Endothelial cell (in vitro differentiated cells): ENCODE results near the gene ZNF619. TPM values are rescaled to one million over a fixed set of nuclear protein-coding genes. Genes with fewer than 3 reads are reported as not detected.

Experiments used
- DNase-seq: peaks from one replicate; pipeline ENCODE4 v3.0.0; 2021; ENCODE audit warnings: low spot score
- H3K27ac Mint-ChIP-seq: one replicate; pipeline ENCODE4 v1.8.0; 2021; ENCODE audit warnings: mixed read lengths, inconsistent platforms; ENCODE audit not compliant: unreplicated experiment
- H3K27me3 Mint-ChIP-seq: one replicate; pipeline ENCODE4 v1.8.0; 2021; ENCODE audit warnings: mild to moderate bottlenecking, moderate library complexity, mixed read lengths, inconsistent platforms; ENCODE audit not compliant: unreplicated experiment
- H3K36me3 Mint-ChIP-seq: one replicate; pipeline ENCODE4 v1.8.0; 2021; ENCODE audit warnings: mild to moderate bottlenecking, low read depth, mixed read lengths, inconsistent platforms; ENCODE audit not compliant: unreplicated experiment
- H3K4me1 Mint-ChIP-seq: one replicate; pipeline ENCODE4 v1.8.0; 2021; ENCODE audit warnings: mild to moderate bottlenecking, mixed read lengths, inconsistent platforms; ENCODE audit not compliant: unreplicated experiment
- H3K4me3 Mint-ChIP-seq: one replicate; pipeline ENCODE4 v1.8.0; 2021; ENCODE audit warnings: mild to moderate bottlenecking, mixed read lengths, inconsistent platforms; ENCODE audit not compliant: unreplicated experiment
- H3K9me3 Mint-ChIP-seq: one replicate; pipeline ENCODE4 v1.8.0; 2021; ENCODE audit warnings: mixed read lengths, inconsistent platforms; ENCODE audit not compliant: unreplicated experiment
- CTCF ChIP-seq: fragments of 200-600 bp; sonication (generic); IDR thresholded peaks from one replicate; pipeline ENCODE4 v1.5.0; 2021; ENCODE audit warnings: antibody characterized with exemption; ENCODE audit not compliant: unreplicated experiment
- total RNA-seq: library from RNA; stranded (reverse); fragmentation: NEBNext Ultra II Directional; extraction: Animal tissue kit (Norgen Biotek cat#: 25700); gene quantifications from one replicate; pipeline ENCODE4 v1.2.1, GENCODE V29; 2021; ENCODE audit not compliant: unreplicated experiment

ZNF619 gene
- total RNA-seq, 1 donor from 2014 or later, result 8.0 TPM

DNA sequence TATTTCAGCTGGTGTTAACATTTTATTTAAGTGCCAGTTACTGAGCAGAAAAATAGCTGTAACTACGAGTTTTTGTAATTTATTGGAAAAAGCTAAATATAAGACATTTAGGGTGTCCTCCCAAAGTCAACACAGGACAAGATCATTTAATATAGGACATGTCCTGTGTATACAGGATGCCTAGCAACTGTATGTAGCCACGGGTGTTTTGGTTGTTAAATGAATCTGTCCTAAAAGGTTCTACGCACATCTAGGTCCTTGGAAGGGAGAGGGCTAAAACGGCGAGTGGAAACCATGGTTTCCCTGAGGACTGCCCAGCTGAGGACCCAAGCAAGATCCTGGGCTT is 47.3 kb downstream of the ZNF619 start:
- H3K36me3 Mint-ChIP-seq, result peaks cover 4% of the 10 kb centered on the region

DNA sequence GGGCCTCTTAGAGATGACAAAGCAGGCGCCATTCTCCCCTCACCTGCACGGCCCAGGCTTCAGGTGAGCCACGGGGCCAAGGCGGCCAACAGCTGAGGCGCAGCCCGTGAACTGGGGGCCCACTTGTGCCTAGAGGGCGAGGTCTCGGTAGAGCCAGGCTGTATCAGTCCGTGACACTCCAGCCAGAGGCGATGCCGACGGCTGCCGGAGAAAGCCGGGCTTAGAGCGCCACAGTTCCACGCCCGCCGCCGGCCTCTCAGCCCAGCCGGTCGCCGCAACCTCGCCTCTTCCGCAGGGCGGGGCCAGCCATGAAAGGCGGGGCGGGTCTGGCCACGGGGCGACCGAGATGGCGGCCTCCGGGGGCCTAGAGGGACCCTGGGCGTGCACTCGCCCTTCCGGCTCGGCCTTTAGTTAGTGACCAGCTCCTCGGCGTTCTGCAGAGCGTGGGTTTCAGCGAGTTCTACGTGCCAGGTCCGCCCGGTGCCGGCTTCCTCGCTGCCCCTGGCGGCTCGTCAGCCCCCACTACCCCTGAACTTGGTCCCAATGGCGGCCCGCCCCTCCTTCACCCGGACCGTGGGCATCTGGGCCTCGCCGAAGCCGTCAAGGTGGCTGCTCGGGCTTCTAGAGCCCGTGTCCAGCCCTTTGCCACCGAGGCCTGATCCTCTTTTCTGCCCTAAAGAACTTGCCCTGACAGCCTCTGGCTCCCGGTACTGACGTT is 47.8 kb downstream of the ZNF619 start, which contains the start of gene ZNF621:
Gene ZNF621, plus strand, starts transcription at position 393 of the 718 bp plus-strand sequence. CDS start 881 bp downstream, outside the sequence.
- no peak for TF ChIP-seq CTCF
- peak within 1 kb of the TSS; percentile 93 for H3K27ac Mint-ChIP-seq
- H3K27me3 Mint-ChIP-seq, result no peaks in the 10 kb centered on the region
- H3K9me3 Mint-ChIP-seq, result no peaks in the 10 kb centered on the region
- peak within 1 kb of the TSS; percentile 97 for H3K4me3 Mint-ChIP-seq
- peaks cover 14% of the 10 kb centered on the region for H3K4me1 Mint-ChIP-seq
- DNase-seq, result peak; percentile 94
- H3K36me3 Mint-ChIP-seq, result peaks cover 4% of the 10 kb centered on the region

More for the DNA sequence above, 47.3 kb downstream of the ZNF619 start:
- DNase-seq, result no peak
- H3K4me3 Mint-ChIP-seq, result peak overlapping the region; percentile 84
- H3K9me3 Mint-ChIP-seq, result no peaks in the 10 kb centered on the region
- peaks cover 14% of the 10 kb centered on the region for H3K4me1 Mint-ChIP-seq
- H3K27ac Mint-ChIP-seq, result peak overlapping the region; percentile 89
- TF ChIP-seq CTCF, result no peak
- H3K27me3 Mint-ChIP-seq, result no peaks in the 10 kb centered on the region

DNA sequence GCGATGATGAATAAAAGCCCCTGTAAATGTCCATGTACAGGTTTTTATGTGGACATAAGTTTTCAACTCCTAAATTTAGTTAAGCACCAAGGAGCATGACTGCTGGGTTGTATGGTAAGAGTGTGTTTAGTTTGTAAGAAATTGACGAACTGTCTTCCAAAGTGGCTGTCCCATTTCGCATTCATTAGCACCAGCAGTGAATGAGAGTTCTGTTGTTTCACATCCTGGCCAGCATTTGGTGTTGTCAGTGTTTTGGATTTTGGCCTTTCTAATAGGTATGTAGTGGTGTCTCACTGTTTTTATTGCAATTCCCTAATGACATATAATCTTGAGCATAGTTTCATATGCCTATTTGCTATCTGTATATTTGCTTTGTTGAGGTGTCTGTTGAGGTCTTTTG is 51.5 kb downstream of the ZNF619 start:
- no peak overlapping the region for H3K27ac Mint-ChIP-seq
- H3K4me3 Mint-ChIP-seq, result no peak overlapping the region
- H3K9me3 Mint-ChIP-seq, result no peaks in the 10 kb centered on the region
- H3K4me1 Mint-ChIP-seq, result peaks cover 14% of the 10 kb centered on the region
- peaks cover 37% of the 10 kb centered on the region for H3K36me3 Mint-ChIP-seq
- TF ChIP-seq CTCF, result no peak
- DNase-seq, result no peak
- H3K27me3 Mint-ChIP-seq, result peaks cover 1% of the 10 kb centered on the region

GRCh38 chr3:40532252-40532651 is 55.3 kb downstream of the ZNF619 start:
- peaks cover 61% of the 10 kb centered on the region for H3K36me3 Mint-ChIP-seq
- no peak for DNase-seq
- TF ChIP-seq CTCF, result no peak
- no peaks in the 10 kb centered on the region for H3K9me3 Mint-ChIP-seq
- H3K4me3 Mint-ChIP-seq, result peak overlapping the region; percentile 69
- H3K27me3 Mint-ChIP-seq, result peaks cover 1% of the 10 kb centered on the region
- H3K4me1 Mint-ChIP-seq, result no peaks in the 10 kb centered on the region
- H3K27ac Mint-ChIP-seq, result no peak overlapping the region

DNA sequence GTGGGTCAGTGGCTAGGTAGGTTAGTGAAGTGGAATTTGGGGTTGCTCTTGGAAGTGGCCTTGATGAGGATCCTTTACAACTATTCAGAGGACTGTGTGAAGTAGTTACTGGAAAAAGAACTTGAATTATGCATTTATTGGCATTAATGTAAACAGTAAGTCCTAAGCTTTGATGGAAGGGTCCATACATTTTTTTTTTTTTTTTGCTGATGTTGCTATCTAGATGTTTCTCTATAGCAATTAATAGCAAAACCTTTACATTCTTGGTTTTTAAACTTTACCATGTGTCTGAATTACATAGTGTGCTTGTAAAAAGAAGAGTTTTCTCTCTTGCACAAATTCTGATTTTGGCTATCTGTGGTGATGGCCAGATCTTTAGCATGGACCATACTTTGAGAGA is 57.4 kb downstream of the ZNF619 start:
- no peak for DNase-seq

More for the DNA sequence above, 57.4 kb downstream of the ZNF619 start:
- Mint-ChIP-seq H3K4me3 (no peak overlapping the region), H3K36me3 (peaks cover 75% of the 10 kb centered on the region), H3K27ac (no peak overlapping the region), H3K9me3 (no peaks in the 10 kb centered on the region), H3K27me3 (peaks cover 1% of the 10 kb centered on the region), H3K4me1 (no peaks in the 10 kb centered on the region)
- no peak for TF ChIP-seq CTCF

Other genes with a start within 250 kb of the ZNF619 start
- gene EIF1B, start 167.4 kb upstream of the ZNF619 start, total RNA-seq, result 68.8 TPM
- gene ENTPD3, start 89.9 kb upstream of the ZNF619 start, total RNA-seq, result not detected
- gene RPL14, start 19.8 kb upstream of the ZNF619 start, total RNA-seq, result 2,049 TPM
- 8.3 TPM for gene ZNF620, start 28.9 kb downstream of the ZNF619 start, total RNA-seq
- gene ZNF621, start 47.8 kb downstream of the ZNF619 start, total RNA-seq, result 25.7 TPM